GM23338 (cell line): ENCODE results near the gene NDUFB2. TPM values are rescaled to one million over a fixed set of nuclear protein-coding genes. Genes with fewer than 3 reads are reported as not detected.

Experiments used
- ATAC-seq: fragments of 200-7000 bp; cut with Tn5 transposase; 3 replicates; pipeline ENCODE4 v1.9.1; 2020
- DNase-seq: peaks from one replicate; pipeline ENCODE4 v3.0.0-alpha.2; 2015; ENCODE audit warnings: low spot score
- H2AFZ ChIP-seq: fragments of 200-600 bp; sonication (generic); 2 replicates; pipeline ENCODE4 v1.8.0; 2016; ENCODE audit warnings: antibody characterized with exemption, mild to moderate bottlenecking, moderate library complexity
- H3F3A ChIP-seq: fragments of 200-600 bp; sonication (generic); replicated peaks from 2 replicates; pipeline ENCODE4 v1.8.0; 2017; ENCODE audit warnings: antibody characterized with exemption, mixed run types, low read depth
- H3K27ac ChIP-seq: fragments of 200-600 bp; sonication (generic); 2 replicates; pipeline ENCODE4 v1.6.1; 2016; ENCODE audit warnings: low read depth
- H3K27me3 ChIP-seq: fragments of 200-600 bp; sonication (generic); 2 replicates; pipeline ENCODE4 v1.8.0; 2016; ENCODE audit warnings: mild to moderate bottlenecking, mixed run types, moderate library complexity; ENCODE audit not compliant: insufficient read depth
- H3K36me3 ChIP-seq: fragments of 200-600 bp; sonication (generic); 2 replicates; pipeline ENCODE4 v1.8.0; 2016; ENCODE audit warnings: mild to moderate bottlenecking; ENCODE audit not compliant: insufficient read depth
- H3K4me1 ChIP-seq: fragments of 200-600 bp; sonication (generic); 2 replicates; pipeline ENCODE4 v1.8.0; 2016; ENCODE audit warnings: mild to moderate bottlenecking, moderate library complexity; ENCODE audit not compliant: insufficient read depth
- H3K4me2 ChIP-seq: fragments of 200-600 bp; sonication (generic); 2 replicates; pipeline ENCODE4 v1.7.1; 2017; ENCODE audit warnings: mixed run types
- H3K4me3 ChIP-seq: fragments of 200-600 bp; sonication (generic); 2 replicates; pipeline ENCODE4 v1.6.1; 2016; ENCODE audit warnings: mixed run types
- H3K79me2 ChIP-seq: fragments of 200-600 bp; sonication (generic); replicated peaks from 2 replicates; pipeline ENCODE4 v1.8.0; 2017; ENCODE audit warnings: mild to moderate bottlenecking; ENCODE audit not compliant: insufficient read depth
- H3K9me2 ChIP-seq: fragments of 200-600 bp; sonication (generic); 2 replicates; pipeline ENCODE4 v1.8.0; 2017; ENCODE audit not compliant: insufficient read depth
- H4K20me1 ChIP-seq: fragments of 200-600 bp; sonication (generic); replicated peaks from 2 replicates; pipeline ENCODE4 v1.8.0; 2017; ENCODE audit warnings: mild to moderate bottlenecking; ENCODE audit not compliant: insufficient read depth
- H3K27ac Mint-ChIP-seq: 2 replicates; pipeline ENCODE4 v1.8.0; 2020; ENCODE audit warnings: inconsistent platforms, mild to moderate bottlenecking, moderate library complexity, mixed read lengths
- H3K27me3 Mint-ChIP-seq: 3 replicates; pipeline ENCODE4 v1.8.0; 2022; ENCODE audit warnings: low read depth, mild to moderate bottlenecking, moderate library complexity, mixed read lengths, inconsistent platforms; ENCODE audit not compliant: insufficient read depth, poor library complexity
- H3K36me3 Mint-ChIP-seq: 3 replicates; pipeline ENCODE4 v1.8.0; 2021; ENCODE audit warnings: low read depth, mild to moderate bottlenecking, inconsistent platforms, moderate library complexity, mixed read lengths
- H3K4me1 Mint-ChIP-seq: 3 replicates; pipeline ENCODE4 v1.8.0; 2020; ENCODE audit warnings: mild to moderate bottlenecking, inconsistent platforms, mixed read lengths
- H3K4me3 Mint-ChIP-seq: 3 replicates; pipeline ENCODE4 v1.8.0; 2021; ENCODE audit warnings: moderate library complexity, mild to moderate bottlenecking, inconsistent platforms, mixed read lengths
- H3K9me3 Mint-ChIP-seq: 3 replicates; pipeline ENCODE4 v1.8.0; 2020; ENCODE audit warnings: moderate library complexity, mild to moderate bottlenecking, inconsistent platforms, mixed read lengths
- CREB1 ChIP-seq: fragments of 250-450 bp; sonication (Bioruptor Pico); IDR thresholded peaks from 2 replicates; pipeline ENCODE4 v1.5.0; 2020; ENCODE audit warnings: low read depth, mild to moderate bottlenecking, moderate library complexity
- CTCF ChIP-seq, 2 experiments: fragments of 200-600 bp in 1 of 2; sonication (generic) in 1 of 2; conservative IDR thresholded peaks; 2 replicates each; pipeline versions ENCODE4 v1.5.1 to v1.6.1; 2016 to 2017; ENCODE audit warnings: antibody characterized with exemption in 2 of 2, low read depth in 2 of 2, mild to moderate bottlenecking in 2 of 2, moderate library complexity in 1 of 2
- EZH2phosphoT487 ChIP-seq: fragments of 200-600 bp; sonication (generic); IDR thresholded peaks from one replicate; pipeline ENCODE4 v1.8.1; 2018; ENCODE audit warnings: antibody characterized with exemption; ENCODE audit not compliant: unreplicated experiment
- JUNB ChIP-seq: IDR thresholded peaks from one replicate; pipeline ENCODE4 v1.6.1; 2016; ENCODE audit warnings: antibody characterized with exemption; ENCODE audit not compliant: unreplicated experiment
- NANOG ChIP-seq: IDR thresholded peaks from 2 replicates; pipeline ENCODE4 v1.6.1; 2016; ENCODE audit warnings: antibody characterized with exemption, borderline replicate concordance
- POLR2AphosphoS5 ChIP-seq: IDR thresholded peaks from 2 replicates; pipeline ENCODE4 v1.6.1; 2016; ENCODE audit warnings: antibody characterized with exemption, low read depth
- STAT1 ChIP-seq: IDR thresholded peaks from one replicate; pipeline ENCODE4 v1.6.1; 2016; ENCODE audit warnings: antibody characterized with exemption; ENCODE audit not compliant: unreplicated experiment
- ZNF114 ChIP-seq: fragments of 250-450 bp; sonication (Bioruptor Pico); IDR thresholded peaks from 2 replicates; pipeline ENCODE4 v1.5.0; 2020; ENCODE audit warnings: mild to moderate bottlenecking, moderate library complexity
- ZNF331 ChIP-seq: fragments of 250-450 bp; sonication (Bioruptor Pico); IDR thresholded peaks from 2 replicates; pipeline ENCODE4 v1.5.0; 2020; ENCODE audit warnings: low read depth, mild to moderate bottlenecking, moderate library complexity
- ZNF462 ChIP-seq: fragments of 250-450 bp; sonication (Bioruptor Pico); IDR thresholded peaks from 2 replicates; pipeline ENCODE4 v1.5.0; 2020; ENCODE audit warnings: mild to moderate bottlenecking, moderate library complexity
- polyA plus RNA-seq: library from polyadenylated mRNA; unstranded; fragments of >200 nt; fragmentation: Nextera tagmentation; extraction: Ambion mirVana; gene quantifications from 2 replicates; pipeline ENCODE4 v1.2.1, GENCODE V29; 2016
- total RNA-seq: library from RNA; depleted of rRNA; stranded (reverse); fragments of >200 nt; shearing (Covaris generic); gene quantifications from 2 replicates; pipeline ENCODE4 v1.2.3, GENCODE V29; 2014
- TF ChIP-seq, protein P1 (sequence below): IDR thresholded peaks from 2 replicates; pipeline ENCODE4 v1.6.1; 2016; ENCODE audit warnings: antibody characterized with exemption
- TF ChIP-seq, protein P2 (sequence below): IDR thresholded peaks from one replicate; pipeline ENCODE4 v1.6.1; 2018; ENCODE audit warnings: antibody characterized with exemption; ENCODE audit not compliant: unreplicated experiment

The NDUFB2 gene
- total and polyA plus RNA-seq, 2 experiments from 2014 or later = 306 to 382 TPM

- TF ChIP-seq ZNF114 (CRISPR knock-in tag) = no peak
- no peak for TF ChIP-seq POLR2AphosphoS5
- no peak for TF ChIP-seq CREB1 (CRISPR knock-in tag)
- TF ChIP-seq, protein P1, sequence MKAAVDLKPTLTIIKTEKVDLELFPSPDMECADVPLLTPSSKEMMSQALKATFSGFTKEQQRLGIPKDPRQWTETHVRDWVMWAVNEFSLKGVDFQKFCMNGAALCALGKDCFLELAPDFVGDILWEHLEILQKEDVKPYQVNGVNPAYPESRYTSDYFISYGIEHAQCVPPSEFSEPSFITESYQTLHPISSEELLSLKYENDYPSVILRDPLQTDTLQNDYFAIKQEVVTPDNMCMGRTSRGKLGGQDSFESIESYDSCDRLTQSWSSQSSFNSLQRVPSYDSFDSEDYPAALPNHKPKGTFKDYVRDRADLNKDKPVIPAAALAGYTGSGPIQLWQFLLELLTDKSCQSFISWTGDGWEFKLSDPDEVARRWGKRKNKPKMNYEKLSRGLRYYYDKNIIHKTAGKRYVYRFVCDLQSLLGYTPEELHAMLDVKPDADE = no peak
- TF ChIP-seq JUNB = no peak
- TF ChIP-seq ZNF331 = no peak
- no peak for TF ChIP-seq EZH2phosphoT487
- TF ChIP-seq, protein P2, sequence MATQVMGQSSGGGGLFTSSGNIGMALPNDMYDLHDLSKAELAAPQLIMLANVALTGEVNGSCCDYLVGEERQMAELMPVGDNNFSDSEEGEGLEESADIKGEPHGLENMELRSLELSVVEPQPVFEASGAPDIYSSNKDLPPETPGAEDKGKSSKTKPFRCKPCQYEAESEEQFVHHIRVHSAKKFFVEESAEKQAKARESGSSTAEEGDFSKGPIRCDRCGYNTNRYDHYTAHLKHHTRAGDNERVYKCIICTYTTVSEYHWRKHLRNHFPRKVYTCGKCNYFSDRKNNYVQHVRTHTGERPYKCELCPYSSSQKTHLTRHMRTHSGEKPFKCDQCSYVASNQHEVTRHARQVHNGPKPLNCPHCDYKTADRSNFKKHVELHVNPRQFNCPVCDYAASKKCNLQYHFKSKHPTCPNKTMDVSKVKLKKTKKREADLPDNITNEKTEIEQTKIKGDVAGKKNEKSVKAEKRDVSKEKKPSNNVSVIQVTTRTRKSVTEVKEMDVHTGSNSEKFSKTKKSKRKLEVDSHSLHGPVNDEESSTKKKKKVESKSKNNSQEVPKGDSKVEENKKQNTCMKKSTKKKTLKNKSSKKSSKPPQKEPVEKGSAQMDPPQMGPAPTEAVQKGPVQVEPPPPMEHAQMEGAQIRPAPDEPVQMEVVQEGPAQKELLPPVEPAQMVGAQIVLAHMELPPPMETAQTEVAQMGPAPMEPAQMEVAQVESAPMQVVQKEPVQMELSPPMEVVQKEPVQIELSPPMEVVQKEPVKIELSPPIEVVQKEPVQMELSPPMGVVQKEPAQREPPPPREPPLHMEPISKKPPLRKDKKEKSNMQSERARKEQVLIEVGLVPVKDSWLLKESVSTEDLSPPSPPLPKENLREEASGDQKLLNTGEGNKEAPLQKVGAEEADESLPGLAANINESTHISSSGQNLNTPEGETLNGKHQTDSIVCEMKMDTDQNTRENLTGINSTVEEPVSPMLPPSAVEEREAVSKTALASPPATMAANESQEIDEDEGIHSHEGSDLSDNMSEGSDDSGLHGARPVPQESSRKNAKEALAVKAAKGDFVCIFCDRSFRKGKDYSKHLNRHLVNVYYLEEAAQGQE = no peak
Measured at GRCh38 chr7:140678816-140679130, 17.7 kb upstream of the NDUFB2 start (continued).

DNA sequence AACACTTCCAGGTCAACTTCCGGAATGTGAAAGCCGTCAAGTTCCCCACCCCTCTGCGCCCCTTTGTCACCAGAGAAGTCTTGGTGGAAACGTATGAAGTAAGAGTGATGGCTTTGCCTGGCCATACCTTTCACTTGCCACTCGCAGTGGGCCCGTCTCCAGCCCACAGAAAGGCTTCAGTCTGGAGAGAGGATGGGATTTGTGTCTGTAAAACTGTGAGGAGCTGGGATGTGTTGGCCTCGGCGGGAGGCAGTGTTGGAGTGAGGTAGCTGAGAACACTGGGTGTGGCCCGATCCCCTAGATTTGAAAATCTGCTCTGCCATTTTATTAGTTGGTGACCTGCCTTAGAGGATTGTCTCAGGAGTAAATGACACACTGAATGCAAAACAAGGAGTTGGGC is 17.3 kb upstream of the NDUFB2 start:
- H3K4me1 Mint-ChIP-seq = no peaks in the 10 kb centered on the region; the same call in 2 of the 3 replicates
- Histone ChIP-seq H2AFZ (no peak overlapping the region), H3K4me3 (no peak overlapping the region), H3K36me3 (no peaks in the 10 kb centered on the region; the same call in 1 of the 2 replicates), H3K4me2 (no peak overlapping the region), H3K79me2 (no peaks in the 10 kb centered on the region), H3K27me3 (0 out of 2 replicates have a peak, but pooled peaks cover under 1% of the 10 kb centered on the region), H3K27ac (no peak overlapping the region), H3K4me1 (0 out of 2 replicates have a peak, but pooled peaks cover 3% of the 10 kb centered on the region), H4K20me1 (peaks cover 4% of the 10 kb centered on the region; the same call in 1 of the 2 replicates), H3F3A (no peaks in the 10 kb centered on the region), H3K9me2 (no peaks in the 10 kb centered on the region)
- H3K9me3 Mint-ChIP-seq = no peaks in the 10 kb centered on the region
- H3K4me3 Mint-ChIP-seq = no peak overlapping the region
- H3K36me3 Mint-ChIP-seq = peaks cover 5% of the 10 kb centered on the region; the same call in 1 of the 3 replicates
- peaks cover 8% of the 10 kb centered on the region for H3K27me3 Mint-ChIP-seq
- H3K27ac Mint-ChIP-seq = no peak overlapping the region
- DNase-seq (no peak), ATAC-seq (no peak)
- TF ChIP-seq JUNB (no peak), ZNF462 (CRISPR knock-in tag) (no peak), EZH2phosphoT487 (no peak), ZNF331 (no peak), NANOG (no peak), CTCF (conservative IDR thresholded peaks at IDR 0.05; ENCODE audit: low read depth in 2 of 2) (no peak), CREB1 (CRISPR knock-in tag) (no peak), STAT1 (no peak)
- TF ChIP-seq, protein P1 = no peak
